ENCODE measurements around the gene LYST. TPM values are rescaled to one million over a fixed set of nuclear protein-coding genes. Genes with fewer than 3 reads are reported as not detected.

LYST gene
- total RNA-seq, 1 experiment from 2014 or later: 4.8 TPM

GRCh38 chr1:235659186-235659771 is 207.4 kb downstream of the LYST start:
- ATAC-seq (no peak), DNase-seq (no peak)
- no peaks in the 10 kb centered on the region for H3K79me2 ChIP-seq (ENCODE audit: low read length)
- no peak for TF ChIP-seq CTCF (conservative IDR thresholded peaks at IDR 0.05; ENCODE audit: low read depth, low read length)
- H4K20me1 ChIP-seq (ENCODE audit: low read length): no peaks in the 10 kb centered on the region
- no peak overlapping the region for H3K4me3 ChIP-seq (ENCODE audit: low read length)
- H3K27ac ChIP-seq (ENCODE audit: low read length): no peak overlapping the region
- no peaks in the 10 kb centered on the region for H3K27me3 ChIP-seq (ENCODE audit: low read length)
- ChIA-PET CTCF (interaction anchor here (0.7 kb wide), 1 partner anchor 104 kb away, joined by 8 read pairs; no protein-coding TSS in a partner anchor), POLR2A (ENCODE audit: unreplicated experiment) (no interaction called here)
- H3K9ac ChIP-seq (ENCODE audit: low read length): no peak overlapping the region
- no peaks in the 10 kb centered on the region for H3K9me3 ChIP-seq (ENCODE audit: low read length)
- no peak overlapping the region for H2AFZ ChIP-seq (ENCODE audit: low read length)
- no peaks in the 10 kb centered on the region for H3F3A ChIP-seq (ENCODE audit: low read length, unreplicated experiment)
- no peaks in the 10 kb centered on the region for H3K36me3 ChIP-seq (ENCODE audit: low read depth, low read length)
- H3K4me2 ChIP-seq (ENCODE audit: low read length): no peak overlapping the region
- intact Hi-C loops (cut with micrococcal nuclease): no loop called here
- no peaks in the 10 kb centered on the region for H3K4me1 ChIP-seq (ENCODE audit: insufficient read depth, low read length)
- BruUV-seq (replicated peaks): no TSS peak
- H3K9me2 ChIP-seq (replicated peaks; ENCODE audit: low read length): no peaks in the 10 kb centered on the region

GRCh38 chr1:235657747-235658526 is 208.8 kb downstream of the LYST start:
- Histone ChIP-seq H3K4me3 (ENCODE audit: low read length) (no peak overlapping the region), H2AFZ (ENCODE audit: low read length) (no peak overlapping the region), H3K79me2 (ENCODE audit: low read length) (no peaks in the 10 kb centered on the region), H3K27ac (ENCODE audit: low read length) (no peak overlapping the region), H3K27me3 (ENCODE audit: low read length) (no peaks in the 10 kb centered on the region), H4K20me1 (ENCODE audit: low read length) (no peaks in the 10 kb centered on the region), H3K9ac (ENCODE audit: low read length) (no peak overlapping the region), H3K36me3 (ENCODE audit: low read depth, low read length) (no peaks in the 10 kb centered on the region), H3K4me1 (ENCODE audit: insufficient read depth, low read length) (no peaks in the 10 kb centered on the region), H3K4me2 (ENCODE audit: low read length) (no peak overlapping the region), H3K9me3 (ENCODE audit: low read length) (no peaks in the 10 kb centered on the region), H3K9me2 (replicated peaks; ENCODE audit: low read length) (no peaks in the 10 kb centered on the region), H3F3A (ENCODE audit: low read length, unreplicated experiment) (no peaks in the 10 kb centered on the region)
- no TSS peak for BruUV-seq (replicated peaks)
- no peak for ATAC-seq
- ChIA-PET CTCF (no interaction called here), POLR2A (ENCODE audit: unreplicated experiment) (interaction anchor here (0.6 kb wide), 1 partner anchor 130 kb away, joined by 3 read pairs; no protein-coding TSS in a partner anchor)
- TF ChIP-seq EZH2 (IDR thresholded peaks at IDR 0.05; ENCODE audit: low read length, unreplicated experiment) (no peak), CTCF (conservative IDR thresholded peaks at IDR 0.05; ENCODE audit: low read depth, low read length) (no peak), EZH2phosphoT487 (IDR thresholded peaks at IDR 0.05; ENCODE audit: borderline replicate concordance, low read length) (no peak)
- intact Hi-C loops (cut with micrococcal nuclease): no loop called here
- DNase-seq: no peak

GRCh38 chr1:235657269-235657668 is 209.4 kb downstream of the LYST start:
- CTCF ChIA-PET: no interaction called here
- Histone ChIP-seq H3K79me2 (ENCODE audit: low read length) (no peaks in the 10 kb centered on the region), H3K36me3 (ENCODE audit: low read depth, low read length) (no peaks in the 10 kb centered on the region), H2AFZ (ENCODE audit: low read length) (no peak overlapping the region), H3K4me3 (ENCODE audit: low read length) (no peak overlapping the region), H3K4me1 (ENCODE audit: insufficient read depth, low read length) (no peaks in the 10 kb centered on the region), H3K4me2 (ENCODE audit: low read length) (no peak overlapping the region), H3K27me3 (ENCODE audit: low read length) (no peaks in the 10 kb centered on the region), H3K27ac (ENCODE audit: low read length) (no peak overlapping the region), H3F3A (ENCODE audit: low read length, unreplicated experiment) (no peaks in the 10 kb centered on the region), H3K9ac (ENCODE audit: low read length) (no peak overlapping the region), H3K9me3 (ENCODE audit: low read length) (no peaks in the 10 kb centered on the region), H4K20me1 (ENCODE audit: low read length) (no peaks in the 10 kb centered on the region), H3K9me2 (replicated peaks; ENCODE audit: low read length) (no peaks in the 10 kb centered on the region)
- BruUV-seq (replicated peaks): no TSS peak
- POLR2A ChIA-PET (ENCODE audit: unreplicated experiment): no interaction called here
- no peak for ATAC-seq
- DNase-seq: no peak
- TF ChIP-seq EZH2phosphoT487 (IDR thresholded peaks at IDR 0.05; ENCODE audit: borderline replicate concordance, low read length): no peak
- no peak for TF ChIP-seq CTCF (conservative IDR thresholded peaks at IDR 0.05; ENCODE audit: low read depth, low read length)
- TF ChIP-seq EZH2 (IDR thresholded peaks at IDR 0.05; ENCODE audit: low read length, unreplicated experiment): no peak
- intact Hi-C loops (cut with micrococcal nuclease): no loop called here
